HG03432 (cell line): ENCODE data around the gene MTAP.

Source experiments
- ATAC-seq: cut with Tn5 transposase; IDR thresholded peaks from one replicate; pipeline ENCODE4 v1.9.1; 2021; ENCODE audit warnings: mild to moderate bottlenecking, moderate library complexity; ENCODE audit not compliant: unreplicated experiment

Gene MTAP

DNA sequence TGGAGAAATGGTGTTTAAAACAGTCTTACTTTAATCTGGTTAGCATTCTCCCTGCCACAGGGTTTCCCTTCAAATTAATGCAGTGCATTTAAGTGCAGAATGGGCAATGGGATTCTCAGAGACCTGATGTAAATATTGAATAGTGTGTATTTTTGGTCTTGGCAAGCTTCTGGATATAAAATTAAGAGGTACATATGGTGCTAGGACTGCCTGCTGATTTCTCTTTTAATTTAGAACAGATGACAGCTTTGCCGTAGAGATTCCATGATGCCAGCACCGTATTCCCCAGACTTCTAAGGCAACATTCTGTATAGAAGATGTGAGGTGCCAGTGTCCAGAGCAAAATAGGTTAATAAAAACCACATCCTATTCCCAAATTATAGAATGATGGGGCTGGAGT lies 1.9 kb downstream of the MTAP start:
- ATAC-seq = no peak

DNA sequence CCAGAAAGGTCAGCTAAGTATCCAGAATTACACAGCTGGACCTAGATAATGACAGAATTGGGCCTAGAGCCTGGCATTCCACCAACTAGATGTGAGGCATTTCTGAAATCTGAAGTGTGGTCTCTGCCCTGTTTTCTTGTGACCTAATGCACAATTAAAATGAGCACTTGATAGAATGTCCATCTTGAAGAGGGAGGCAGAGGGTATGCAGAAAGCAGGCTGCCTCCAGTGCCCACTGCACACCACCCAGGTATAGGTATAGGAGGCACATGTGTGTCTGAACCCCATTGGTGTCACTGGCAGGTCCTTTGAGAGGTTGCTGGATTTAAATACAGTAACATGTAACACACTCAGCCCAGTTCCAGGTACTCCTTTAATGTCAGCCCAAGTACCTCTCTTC lies 2.4 kb downstream of the MTAP start:
- ATAC-seq = no peak

DNA sequence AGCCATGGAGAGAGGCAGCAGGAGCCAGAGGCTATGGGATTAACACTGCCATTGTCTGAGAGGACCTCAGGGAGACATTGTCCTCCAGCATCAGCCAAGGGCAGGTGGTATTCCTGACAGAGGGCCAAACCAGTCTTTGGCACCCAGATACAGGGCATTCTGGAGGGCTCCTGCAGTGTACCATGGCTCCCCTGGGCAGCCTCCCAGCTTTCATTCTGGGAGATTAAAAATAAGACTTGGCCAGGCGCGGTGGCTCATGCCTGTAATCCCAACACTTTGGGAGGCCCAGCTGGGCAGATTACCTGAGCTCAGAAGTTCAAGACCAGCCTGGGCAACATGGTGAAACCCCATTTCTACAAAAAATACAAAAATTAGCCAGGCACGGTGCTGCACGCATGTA lies 4.2 kb downstream of the MTAP start:
- no peak for ATAC-seq

DNA sequence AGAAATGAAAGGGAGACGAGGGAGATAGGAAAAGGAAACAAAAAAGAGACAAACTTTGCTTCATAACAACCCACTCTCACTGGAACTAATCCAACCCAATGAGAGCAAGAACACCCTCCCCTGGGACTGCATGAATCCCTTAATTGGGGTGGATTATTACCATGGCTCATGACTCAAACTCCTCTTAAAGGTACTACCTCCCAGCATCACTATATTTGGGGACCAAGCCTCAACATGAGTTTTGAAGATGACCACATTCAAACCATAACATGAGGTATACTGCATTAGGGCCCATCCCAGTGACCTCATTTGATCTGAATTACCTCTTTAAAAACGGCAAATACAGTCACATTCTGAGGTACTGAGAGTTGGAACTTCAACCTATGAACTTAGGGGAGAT lies 8.0 kb downstream of the MTAP start:
- ATAC-seq = no peak

DNA sequence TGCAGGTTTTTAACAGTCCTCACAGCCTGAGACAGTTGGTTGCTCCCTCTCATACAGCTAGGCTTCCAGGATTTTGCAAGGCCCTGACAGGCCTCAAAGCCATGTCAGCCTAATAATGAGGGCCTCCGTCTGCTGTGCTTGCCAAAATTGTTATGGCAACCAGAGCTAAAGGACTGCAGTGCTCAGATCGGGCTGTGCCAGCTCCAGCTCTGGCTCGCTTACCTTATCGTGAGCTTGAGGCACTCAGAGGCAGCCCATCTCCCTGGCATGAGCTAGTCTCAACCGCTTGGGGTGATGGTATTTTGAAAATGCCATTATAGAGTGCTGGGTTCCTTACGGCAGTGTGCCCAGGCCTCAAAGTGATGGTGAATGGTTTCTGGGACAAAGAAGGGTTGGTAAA lies 8.4 kb downstream of the MTAP start:
- no peak for ATAC-seq

DNA sequence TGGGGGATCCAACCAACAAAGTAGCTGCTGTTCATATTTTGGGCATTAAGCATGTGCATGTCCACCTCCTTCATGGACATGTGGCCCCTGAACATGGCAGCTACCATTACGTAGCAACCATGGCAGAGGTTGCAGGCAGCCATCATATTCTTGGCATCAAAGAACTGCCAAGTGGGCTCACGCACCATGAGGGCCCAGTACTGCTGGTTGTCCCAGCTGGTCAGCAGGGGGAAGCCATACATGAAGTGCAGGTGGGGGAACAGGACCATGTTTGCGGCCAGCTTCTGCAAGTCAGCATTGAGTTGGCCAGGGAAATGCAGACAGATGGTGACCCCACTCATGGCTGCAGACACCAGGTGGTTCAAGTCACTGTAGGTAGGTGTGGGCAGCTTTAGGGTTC lies 9.5 kb downstream of the MTAP start:
- no peak for ATAC-seq

DNA sequence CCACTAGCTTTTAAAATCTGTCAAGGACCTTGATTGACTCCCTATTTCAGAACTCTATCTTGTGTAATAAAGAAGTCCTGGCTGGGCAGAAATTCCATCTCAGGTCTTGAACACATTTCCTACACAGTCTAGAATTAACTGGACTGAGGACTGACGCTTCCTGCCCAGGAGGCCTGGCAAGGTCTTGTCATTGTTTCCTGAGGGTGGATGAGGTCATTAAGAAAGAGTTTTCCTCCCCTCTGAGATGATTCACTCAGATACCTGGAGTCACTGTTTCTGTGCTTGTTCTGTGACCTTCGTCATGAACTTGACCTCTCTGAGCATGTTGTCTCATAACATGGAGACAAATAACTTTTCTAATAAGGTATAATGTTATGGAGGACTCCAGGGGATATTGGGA lies 10.0 kb downstream of the MTAP start:
- no peak for ATAC-seq

DNA sequence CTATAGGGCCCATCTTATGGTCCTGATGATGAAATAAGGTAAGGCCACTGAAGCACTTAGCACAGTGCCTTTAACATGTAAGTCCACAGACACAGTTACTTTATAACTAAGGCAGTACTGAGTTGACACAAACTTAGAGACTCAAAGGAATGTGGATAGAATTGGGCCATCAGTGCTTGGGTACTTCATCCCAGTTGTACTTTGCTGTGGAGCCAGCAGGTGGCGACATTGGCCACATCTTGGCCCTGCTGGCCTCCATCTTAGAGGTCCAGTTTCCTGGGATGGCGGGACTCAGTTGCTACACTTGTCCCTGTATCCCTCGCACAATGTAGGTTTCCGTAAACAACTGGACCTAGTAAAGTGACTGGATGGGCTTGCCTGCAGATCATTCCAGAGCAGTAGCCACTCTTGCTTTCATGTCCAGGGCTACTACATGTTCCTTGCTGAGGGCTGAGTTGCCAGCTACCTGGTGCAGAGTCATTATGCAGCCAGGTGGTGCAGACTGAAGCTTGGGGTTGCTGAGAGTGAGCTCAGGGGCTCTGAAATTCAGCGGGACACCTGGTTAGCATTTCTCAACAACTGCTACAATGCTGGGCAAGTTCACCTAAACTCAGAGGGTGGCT lies 10.6 kb downstream of the MTAP start:
- ATAC-seq = peak; percentile 71

DNA sequence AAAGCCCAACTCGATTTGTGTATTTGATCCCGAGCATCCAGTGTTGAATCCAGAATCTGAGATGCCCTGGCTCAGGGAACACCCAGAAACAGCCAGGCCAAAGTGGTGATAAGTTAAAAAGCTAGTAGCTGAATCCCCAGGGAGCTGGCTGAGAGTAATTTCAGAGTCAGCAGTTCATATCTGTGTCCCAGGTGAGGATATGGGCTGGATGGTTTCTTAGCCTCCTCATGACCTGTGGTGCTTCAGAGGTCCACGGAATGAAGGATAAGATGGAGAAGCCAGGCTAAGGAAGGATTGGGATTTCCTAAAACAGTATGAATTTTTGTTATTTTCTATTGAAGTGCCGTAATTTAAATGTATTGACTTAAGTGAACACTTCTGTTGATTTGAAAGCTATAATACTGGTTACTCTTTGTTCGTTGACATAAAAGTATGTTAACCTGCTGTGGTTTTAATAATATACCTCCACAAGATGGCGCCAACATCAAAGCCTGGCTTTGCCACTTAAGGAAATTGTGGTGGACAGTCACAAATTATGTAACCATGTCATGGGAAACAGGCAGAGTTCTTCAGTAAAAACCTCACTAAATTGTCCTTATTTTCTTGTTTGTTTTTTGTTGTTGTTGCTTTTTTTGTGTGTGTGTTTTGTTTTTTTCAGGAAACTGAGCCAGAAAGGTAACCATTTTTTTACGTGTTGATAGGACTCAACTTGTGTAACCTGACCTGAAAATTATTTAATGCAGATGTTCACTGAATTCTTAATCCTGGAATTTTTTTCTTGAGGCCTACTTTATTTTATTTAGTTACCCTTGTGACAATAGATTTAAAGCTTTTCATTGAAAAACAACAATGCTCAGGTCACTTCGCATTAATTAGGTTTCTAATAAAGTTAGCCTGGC lies 11.4 kb downstream of the MTAP start:
- ATAC-seq = peak; percentile 61

DNA sequence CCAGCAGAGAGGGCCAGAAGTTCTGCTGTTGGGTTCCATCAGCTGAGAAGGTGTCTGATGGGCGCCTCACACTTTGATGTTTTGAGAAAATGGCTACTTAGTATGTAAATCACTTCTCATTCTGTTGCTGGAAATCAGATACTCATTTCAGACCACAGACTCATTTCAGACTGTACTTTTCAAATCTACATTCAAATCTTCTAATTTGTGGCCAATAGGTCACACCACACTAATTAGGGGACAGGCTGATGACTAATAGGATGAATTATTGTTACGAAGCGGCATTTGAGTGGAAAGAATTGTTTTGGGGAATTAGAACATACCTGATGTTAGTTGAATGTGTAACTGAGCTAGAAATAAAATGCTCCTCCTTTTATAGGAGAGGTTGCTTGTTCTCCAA lies 13.2 kb downstream of the MTAP start:
- no peak for ATAC-seq

DNA sequence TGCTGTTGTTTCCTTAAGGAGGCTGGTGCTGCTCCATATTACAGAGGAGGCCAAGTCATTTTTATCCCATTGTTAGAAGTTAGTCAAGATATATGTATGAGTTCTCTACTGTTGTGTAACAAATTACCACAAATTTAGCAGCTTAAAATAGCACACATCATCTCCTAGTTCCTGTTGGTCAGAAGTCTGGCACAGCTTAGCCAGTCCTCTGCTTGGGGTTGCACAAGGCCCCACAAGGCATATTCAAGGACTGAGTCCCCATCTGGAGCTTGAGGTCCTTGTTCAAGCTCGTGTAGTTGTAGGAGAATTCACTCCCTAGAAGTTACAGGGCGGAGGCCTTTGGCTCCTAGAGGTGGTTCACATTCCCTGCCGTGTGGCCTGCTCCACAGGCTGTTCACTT lies 14.7 kb downstream of the MTAP start:
- ATAC-seq = no peak

DNA sequence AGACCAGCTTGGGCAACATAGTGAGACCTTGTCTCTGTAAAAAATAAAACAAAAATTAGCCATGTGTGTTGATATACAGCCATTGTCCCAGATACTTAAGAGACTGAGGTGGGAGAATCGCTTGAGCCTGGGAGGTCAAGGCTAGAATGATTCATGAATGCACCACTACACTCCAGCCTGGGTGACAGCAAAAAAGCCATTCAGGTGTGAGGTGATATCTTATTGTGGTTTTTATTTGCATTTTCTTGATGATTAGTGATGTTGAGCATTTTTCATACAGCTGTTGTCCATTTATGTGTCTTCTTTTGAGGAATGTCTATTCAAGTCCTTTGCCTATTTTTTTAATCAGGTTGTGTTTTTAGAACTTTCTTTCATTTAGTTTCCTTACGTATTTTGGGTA lies 23.2 kb downstream of the MTAP start:
- no peak for ATAC-seq

DNA sequence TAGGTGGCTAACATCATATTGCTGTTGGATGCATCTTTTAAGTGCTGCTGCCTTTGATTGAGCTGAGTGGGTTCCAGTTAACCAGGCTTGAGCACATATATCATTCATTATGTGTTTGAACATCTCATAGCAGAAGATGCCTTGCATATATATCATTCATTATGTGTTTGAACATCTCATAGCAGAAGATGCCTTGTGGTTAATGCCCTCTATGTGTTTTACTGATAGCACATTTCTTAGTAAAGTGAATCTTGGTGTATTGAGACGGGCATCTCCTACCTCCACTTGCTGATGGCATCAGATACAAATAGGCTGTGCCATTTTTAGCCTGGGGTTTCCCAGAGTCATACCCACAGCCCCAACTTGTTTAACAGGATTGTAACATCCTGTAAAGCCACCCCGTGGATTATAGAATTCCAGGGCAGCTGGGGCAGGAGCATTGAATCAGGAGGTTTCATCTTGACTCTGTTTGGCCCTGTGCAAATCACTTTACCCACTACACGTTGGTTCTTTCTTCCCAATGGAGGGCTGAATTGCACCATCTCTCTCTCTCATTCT lies 26.5 kb downstream of the MTAP start:
- ATAC-seq = no peak

DNA sequence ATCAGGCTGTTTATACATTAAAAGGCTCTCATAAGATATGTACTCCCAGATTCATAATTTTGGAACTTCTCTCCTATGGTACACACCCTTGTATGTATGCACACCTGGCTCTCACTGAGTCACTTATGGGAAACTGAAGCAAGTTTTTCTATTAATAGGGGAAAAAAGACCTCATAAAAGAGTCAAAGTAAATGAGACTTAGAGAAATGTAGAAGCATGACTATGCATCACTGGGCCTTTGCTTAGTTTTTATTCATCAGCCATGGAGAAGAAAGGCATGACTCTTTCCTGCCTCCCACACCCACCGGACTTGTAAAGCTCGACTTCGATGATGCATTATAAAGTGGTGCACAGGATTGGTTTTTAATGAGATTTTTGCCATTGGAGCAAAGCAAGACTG lies 28.2 kb downstream of the MTAP start:
- ATAC-seq = no peak

DNA sequence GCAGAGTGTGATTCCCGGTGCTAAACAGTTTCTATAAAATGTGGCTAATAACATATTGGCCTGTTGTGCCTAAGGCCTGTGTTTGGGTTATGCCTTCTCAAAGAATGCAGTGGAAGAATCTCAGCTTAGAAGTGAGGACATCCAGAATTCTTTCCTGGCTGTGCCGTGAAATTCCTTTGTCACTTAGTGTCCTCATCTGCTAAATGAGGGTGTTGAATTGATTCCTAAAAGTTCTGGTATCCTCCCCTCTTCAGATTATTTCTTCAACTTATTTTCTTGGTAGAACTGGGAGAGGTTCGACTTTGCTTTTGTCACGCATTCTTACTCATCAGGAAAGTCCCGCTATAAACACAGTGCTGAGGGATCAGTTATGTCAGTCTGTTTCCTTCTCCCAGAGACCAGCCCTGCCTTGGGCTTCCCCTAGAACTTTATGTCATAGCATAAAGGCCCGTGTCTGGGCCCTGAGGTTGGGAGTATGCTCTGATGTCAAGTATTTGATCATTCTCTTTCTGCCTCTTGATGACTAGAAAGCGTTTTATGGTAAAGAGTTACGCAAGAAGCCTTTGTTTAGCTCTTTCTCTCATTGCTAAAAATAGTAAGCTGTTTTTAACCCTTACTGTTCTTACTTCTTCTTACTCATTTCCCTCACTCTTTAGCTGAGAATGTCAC lies 29.5 kb downstream of the MTAP start:
- ATAC-seq = peak; percentile 72

DNA sequence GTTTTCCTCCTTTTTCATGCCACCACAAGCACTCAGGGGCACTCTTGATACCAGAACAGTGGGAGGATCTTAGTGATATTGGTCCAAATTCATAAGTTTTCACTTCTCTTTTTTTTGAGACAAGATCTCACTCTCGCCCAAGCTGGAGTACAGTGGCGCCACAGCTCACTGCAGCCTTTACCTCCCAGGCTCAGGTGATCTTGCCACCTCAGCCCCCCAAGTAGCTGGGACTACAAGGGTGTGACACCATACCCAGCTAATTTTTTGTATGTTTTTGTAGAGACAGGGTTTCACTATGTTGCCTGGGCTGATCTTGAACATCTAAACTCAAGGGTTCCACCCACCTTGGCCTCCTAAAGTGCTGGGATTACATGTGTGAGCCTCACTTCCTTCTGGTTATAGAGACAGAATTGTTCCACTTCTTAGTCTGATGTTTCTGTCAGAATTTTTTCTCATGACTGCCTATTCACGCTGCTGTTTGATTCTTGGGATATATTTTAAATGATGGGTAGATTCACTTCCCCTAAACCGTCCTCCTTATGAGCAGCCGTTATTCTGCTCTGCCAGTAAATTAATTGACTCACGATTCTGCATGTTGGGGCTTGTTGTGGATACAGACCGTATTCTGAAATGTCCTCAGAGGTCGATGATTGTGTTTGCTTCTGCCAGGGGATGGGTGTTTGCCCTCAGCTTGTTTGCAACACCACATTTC lies 30.8 kb downstream of the MTAP start:
- peak; percentile 72 for ATAC-seq

DNA sequence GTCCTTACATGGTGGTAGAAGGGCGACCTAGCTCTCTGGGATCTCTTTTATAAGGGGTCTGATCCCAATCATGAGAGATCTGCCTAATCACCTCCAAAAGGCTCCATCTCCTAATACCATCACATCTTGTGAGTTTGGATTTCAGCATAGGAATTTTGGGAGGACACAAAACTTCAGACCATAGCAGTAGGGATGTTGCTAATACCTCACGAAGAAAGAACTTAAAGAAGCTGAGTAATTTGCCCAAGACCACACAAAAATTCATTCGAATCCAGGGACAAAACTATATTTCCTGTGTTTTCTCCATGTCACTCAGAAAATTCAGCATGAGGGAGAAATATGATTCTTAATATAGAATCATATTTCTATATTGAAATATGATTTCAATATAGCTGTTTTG lies 32.7 kb downstream of the MTAP start:
- no peak for ATAC-seq

DNA sequence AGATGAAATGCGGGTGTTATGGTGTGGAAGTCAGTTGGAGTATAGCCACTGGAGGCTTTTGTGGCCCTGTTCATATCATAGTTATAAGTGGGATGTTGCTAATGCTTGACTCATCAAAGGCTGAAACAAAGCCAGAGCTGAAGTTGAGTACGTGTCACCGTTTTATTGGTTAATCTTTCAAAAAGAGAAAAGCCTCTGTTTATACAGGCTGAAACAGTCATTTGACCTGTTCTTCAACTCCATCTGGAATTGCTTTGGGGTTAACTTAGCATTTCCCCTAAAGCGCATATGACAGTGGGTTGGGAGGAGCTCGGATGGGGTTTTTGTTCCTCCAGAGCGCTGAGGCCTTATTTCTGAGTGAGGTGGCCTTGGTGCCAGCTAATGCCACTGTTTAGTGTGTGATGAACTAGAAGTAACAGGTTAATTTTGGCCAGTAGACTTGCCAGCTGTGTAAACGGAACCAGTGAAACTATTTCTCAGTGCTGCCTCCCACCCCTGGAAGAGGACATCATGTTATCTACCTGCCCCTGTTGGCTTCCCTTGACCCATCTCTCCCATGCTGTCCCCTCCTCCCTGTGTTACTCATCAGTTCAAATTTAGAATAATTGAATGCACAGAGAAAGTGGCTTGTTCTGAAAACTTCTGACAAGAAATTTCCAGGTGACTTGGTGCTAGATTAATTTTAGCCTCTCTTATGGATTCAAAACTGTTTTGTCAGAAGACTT lies 34.2 kb downstream of the MTAP start:
- ATAC-seq = no peak

DNA sequence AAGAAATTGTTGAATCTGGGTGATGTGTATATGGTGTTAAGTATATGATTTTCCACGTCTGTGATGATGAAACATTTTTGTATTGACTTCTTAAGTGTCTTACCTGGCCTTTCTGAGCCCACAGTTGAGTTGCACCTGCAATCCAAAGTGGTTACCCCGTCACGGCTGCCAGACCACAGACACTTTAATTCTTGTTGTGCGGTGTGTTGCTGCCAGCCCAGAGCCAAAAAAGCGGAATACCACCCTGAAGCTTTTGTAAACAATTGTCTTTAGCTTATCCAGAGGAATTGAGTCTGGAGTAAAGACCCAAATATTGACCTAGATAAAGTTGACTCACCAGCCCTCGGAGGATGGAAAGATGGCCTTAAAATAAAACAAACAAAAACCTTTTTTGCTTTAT lies 35.1 kb downstream of the MTAP start:
- no peak for ATAC-seq

DNA sequence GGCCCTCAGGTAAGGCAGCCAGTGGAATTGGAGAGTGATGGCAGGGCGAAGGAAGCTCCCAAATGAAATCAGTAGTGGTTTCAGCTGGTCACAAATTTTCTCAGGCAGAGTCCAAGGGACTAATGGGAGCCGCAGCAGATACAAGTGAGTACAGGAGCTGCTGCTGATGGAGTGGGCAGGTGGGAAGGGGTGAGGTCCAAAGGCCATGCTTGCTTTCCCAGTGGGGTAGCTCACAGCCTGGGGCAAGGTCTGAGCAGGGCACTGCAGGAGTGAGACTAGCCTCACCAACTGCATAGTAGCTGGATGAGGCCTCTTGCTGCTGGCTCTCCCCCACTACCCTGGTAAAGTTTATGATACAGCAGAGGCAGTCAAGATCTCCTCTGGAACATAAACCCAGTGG lies 38.2 kb downstream of the MTAP start:
- no peak for ATAC-seq
